IMR-90 (cell line): ENCODE measurements around the gene TTYH3. TPM values are rescaled to one million over a fixed set of nuclear protein-coding genes. Genes with fewer than 3 reads are reported as not detected.

Experiments
- ATAC-seq: fragments of 200-7000 bp; cut with Tn5 transposase; 2 replicates; pipeline ENCODE4 v1.9.1; 2020; ENCODE audit warnings: low read depth, mild to moderate bottlenecking, moderate library complexity
- BruUV-seq: library from RNA; stranded (reverse); fragments of 400-500 nt; replicated peaks from 2 replicates; lab custom pipeline; 2021; lab: Mats Ljungman, UMichigan
- CTCF ChIA-PET: fragments of 300-600 bp; formaldehyde crosslinking; extraction: SDS; loops from one replicate; lab custom pipeline; 2021; ENCODE audit warnings: antibody characterized with exemption; lab: Yijun Ruan, JAX
- POLR2A ChIA-PET: fragments of 300-600 bp; sonication (Branson Sonifier 250); formaldehyde crosslinking; loops from one replicate; lab custom pipeline; 2022; ENCODE audit warnings: antibody characterized with exemption; ENCODE audit not compliant: unreplicated experiment; lab: Charles Lee
- DNase-seq: peaks from one replicate; pipeline ENCODE4 v3.0.0; 2013
- H2AFZ ChIP-seq: replicated peaks from 2 replicates; pipeline ENCODE3; 2013; ENCODE audit warnings: low read length, mild to moderate bottlenecking; ENCODE audit not compliant: poor library complexity
- H2AK5ac ChIP-seq: 2 replicates; pipeline ENCODE4 v1.6.1; 2013; ENCODE audit warnings: low read depth, low read length, inconsistent platforms
- H2AK9ac ChIP-seq: replicated peaks from 2 replicates; pipeline ENCODE3; 2013; ENCODE audit warnings: mild to moderate bottlenecking, low read depth, low read length, moderate library complexity; ENCODE audit not compliant: poor library complexity
- H2BK120ac ChIP-seq: 2 replicates; pipeline ENCODE4 v1.6.1; 2013; ENCODE audit warnings: low read depth, low read length, inconsistent platforms
- H2BK15ac ChIP-seq: 3 replicates; pipeline ENCODE4 v1.6.1; 2013; ENCODE audit warnings: low read depth, low read length, inconsistent platforms
- H2BK20ac ChIP-seq: 2 replicates; pipeline ENCODE4 v1.6.1; 2013; ENCODE audit warnings: low read depth, mild to moderate bottlenecking, inconsistent platforms, low read length, moderate library complexity
- H2BK5ac ChIP-seq: 2 replicates; pipeline ENCODE4 v1.6.1; 2013; ENCODE audit warnings: mild to moderate bottlenecking, low read depth, low read length, inconsistent platforms; ENCODE audit not compliant: poor library complexity, severe bottlenecking
- H3K14ac ChIP-seq: replicated peaks from 2 replicates; pipeline ENCODE4 v1.6.1; 2013; ENCODE audit warnings: low read depth, low read length, inconsistent platforms
- H3K18ac ChIP-seq: 2 replicates; pipeline ENCODE4 v1.6.1; 2013; ENCODE audit warnings: low read depth, low read length, control low read depth
- H3K23ac ChIP-seq: 2 replicates; pipeline ENCODE4 v1.6.1; 2013; ENCODE audit warnings: low read depth, low read length, inconsistent platforms
- H3K27ac ChIP-seq: 2 replicates; pipeline ENCODE4 v1.5.1; 2013; ENCODE audit warnings: mild to moderate bottlenecking, control low read depth, low read length; ENCODE audit not compliant: insufficient read depth
- H3K27me3 ChIP-seq: 2 replicates; pipeline ENCODE4 v1.6.1; 2013; ENCODE audit warnings: low read length; ENCODE audit not compliant: control insufficient read depth, insufficient read depth
- H3K36me3 ChIP-seq: 2 replicates; pipeline ENCODE4 v1.6.1; 2013; ENCODE audit warnings: low read length, mixed read lengths; ENCODE audit not compliant: control insufficient read depth, insufficient read depth
- H3K4ac ChIP-seq: 2 replicates; pipeline ENCODE4 v1.6.1; 2013; ENCODE audit warnings: low read depth, low read length, inconsistent platforms
- H3K4me1 ChIP-seq: 2 replicates; pipeline ENCODE4 v1.6.1; 2013; ENCODE audit warnings: low read length, mixed read lengths; ENCODE audit not compliant: control insufficient read depth, insufficient read depth
- H3K4me2 ChIP-seq: 2 replicates; pipeline ENCODE4 v1.6.1; 2013; ENCODE audit warnings: low read depth, mild to moderate bottlenecking, control low read depth, low read length, moderate library complexity
- H3K4me3 ChIP-seq: 2 replicates; pipeline ENCODE4 v1.5.1; 2013; ENCODE audit warnings: low read depth, mild to moderate bottlenecking, control low read depth, low read length, moderate library complexity; ENCODE audit not compliant: insufficient read depth
- H3K56ac ChIP-seq: 2 replicates; pipeline ENCODE4 v1.6.1; 2013; ENCODE audit warnings: low read length, inconsistent platforms; ENCODE audit not compliant: insufficient read depth; ENCODE audit errors: extremely low read depth
- H3K79me1 ChIP-seq, 2 experiments: 2 replicates each; pipeline ENCODE4 v1.6.1; 2013; ENCODE audit warnings: low read length in 2 of 2, inconsistent platforms in 1 of 2, low read depth in 1 of 2
- H3K9ac ChIP-seq: 2 replicates; pipeline ENCODE4 v1.6.1; 2013; ENCODE audit warnings: low read depth, low read length, control low read depth
- H3K9me1 ChIP-seq: 2 replicates; pipeline ENCODE4 v1.6.1; 2013; ENCODE audit warnings: low read length, inconsistent platforms; ENCODE audit not compliant: insufficient read depth
- H3K9me3 ChIP-seq: 2 replicates; pipeline ENCODE4 v1.6.1; 2013; ENCODE audit warnings: low read length; ENCODE audit not compliant: control insufficient read depth, insufficient read depth
- H4K20me1 ChIP-seq: 2 replicates; pipeline ENCODE4 v1.6.1; 2013; ENCODE audit warnings: low read length, inconsistent platforms; ENCODE audit not compliant: insufficient read depth
- H4K5ac ChIP-seq: 2 replicates; pipeline ENCODE4 v1.6.1; 2013; ENCODE audit warnings: mild to moderate bottlenecking, low read depth, low read length, control low read depth
- H4K8ac ChIP-seq, 2 experiments: 2 replicates each; pipeline ENCODE4 v1.6.1; 2013; ENCODE audit warnings: low read depth in 2 of 2, low read length in 2 of 2, control low read depth in 1 of 2, inconsistent platforms in 1 of 2
- H4K91ac ChIP-seq: 2 replicates; pipeline ENCODE4 v1.6.1; 2013; ENCODE audit warnings: low read depth, low read length, inconsistent platforms; ENCODE audit not compliant: insufficient read depth
- CEBPB ChIP-seq: IDR thresholded peaks from 2 replicates; pipeline ENCODE4 v1.6.1; 2012; ENCODE audit warnings: low read depth, low read length, improper control_type of control experiment
- MAFK ChIP-seq: IDR thresholded peaks from 2 replicates; pipeline ENCODE4 v1.6.1; 2012; ENCODE audit warnings: low read depth, low read length, improper control_type of control experiment
- POLR2A ChIP-seq: IDR thresholded peaks from 2 replicates; pipeline ENCODE4 v1.6.1; 2012; ENCODE audit warnings: mild to moderate bottlenecking, low read depth, low read length
- WGBS, 2 experiments: methylation state at CpG; one replicate each; pipeline versions ENCODE4 v1.1.5 to v1.1.7; 2013; ENCODE audit warnings: missing lambda C conversion rate in 2 of 2; ENCODE audit not compliant: insufficient read length in 1 of 2; ENCODE audit errors: extremely low coverage in 2 of 2; 5-methylcytosine and 5-hydroxymethylcytosine counted together
- dilution Hi-C: fragments of 300-500 bp; cut with HindIII; formaldehyde crosslinking; loops from one replicate; pipeline ENCODE4 v1.14.3; 2018; ENCODE audit warnings: low sequenced_read_pairs; ENCODE audit not compliant: unreplicated experiment
- in situ Hi-C: fragments of 300-500 bp; cut with MboI; formaldehyde crosslinking; loops from 3 replicates; pipeline ENCODE4 v1.14.3; 2019; ENCODE audit warnings: low sequenced_read_pairs, inconsistent platforms, mixed read lengths
- intact Hi-C: fragments of 100-400 bp; cut with micrococcal nuclease; formaldehyde crosslinking; loops from 2 replicates; pipeline ENCODE4 v1.10.0; 2022
- polyA plus RNA-seq, 3 experiments: library from polyadenylated mRNA; depleted of rRNA; stranded (reverse); fragments of >200 nt; gene quantifications; 2 replicates each; pipeline ENCODE4 v1.2.3, GENCODE V29; 2012; ENCODE audit warnings: low replicate concordance in 1 of 3
- total RNA-seq: library from RNA; depleted of rRNA; stranded (reverse); fragments of >200 nt; gene quantifications from 2 replicates; pipeline ENCODE4 v1.2.3, GENCODE V29; 2012
- TF ChIP-seq, protein P1 (sequence below): conservative IDR thresholded peaks from 2 replicates; pipeline ENCODE4 v1.5.1; 2012; ENCODE audit warnings: mild to moderate bottlenecking, low read depth, low read length, improper control_type of control experiment

Gene TTYH3
- total and polyA plus RNA-seq, 2 of the 4 experiments (the other 2 are of a cell fraction) = 5.6 to 82.6 TPM

GRCh38 chr7:2601065-2601464, 30.7 kb upstream of the TTYH3 start:
- Histone ChIP-seq H3K23ac (no peak overlapping the region), H3K27ac (no peak overlapping the region), H3K4me2 (no peak overlapping the region), H2BK120ac (no peak overlapping the region), H2BK20ac (no peak overlapping the region), H3K56ac (no peak overlapping the region), H3K79me1 (no peaks in the 10 kb centered on the region), H3K9ac (no peak overlapping the region), H4K8ac (no peak overlapping the region), H3K9me1 (no peaks in the 10 kb centered on the region), H2AK5ac (no peak overlapping the region), H3K36me3 (peaks cover 23% of the 10 kb centered on the region), H3K4ac (no peak overlapping the region), H3K14ac (no peak overlapping the region), H3K4me1 (no peaks in the 10 kb centered on the region), H2AK9ac (no peak overlapping the region), H2AFZ (no peak overlapping the region), H3K18ac (no peak overlapping the region), H4K20me1 (no peaks in the 10 kb centered on the region), H2BK15ac (no peak overlapping the region), H4K91ac (no peak overlapping the region), H4K5ac (no peak overlapping the region), H3K27me3 (no peaks in the 10 kb centered on the region), H2BK5ac (no peak overlapping the region), H3K4me3 (no peak overlapping the region), H3K9me3 (no peaks in the 10 kb centered on the region)
- no TSS peak for BruUV-seq
- dilution Hi-C loops = no loop called here
- TF ChIP-seq, protein P1, sequence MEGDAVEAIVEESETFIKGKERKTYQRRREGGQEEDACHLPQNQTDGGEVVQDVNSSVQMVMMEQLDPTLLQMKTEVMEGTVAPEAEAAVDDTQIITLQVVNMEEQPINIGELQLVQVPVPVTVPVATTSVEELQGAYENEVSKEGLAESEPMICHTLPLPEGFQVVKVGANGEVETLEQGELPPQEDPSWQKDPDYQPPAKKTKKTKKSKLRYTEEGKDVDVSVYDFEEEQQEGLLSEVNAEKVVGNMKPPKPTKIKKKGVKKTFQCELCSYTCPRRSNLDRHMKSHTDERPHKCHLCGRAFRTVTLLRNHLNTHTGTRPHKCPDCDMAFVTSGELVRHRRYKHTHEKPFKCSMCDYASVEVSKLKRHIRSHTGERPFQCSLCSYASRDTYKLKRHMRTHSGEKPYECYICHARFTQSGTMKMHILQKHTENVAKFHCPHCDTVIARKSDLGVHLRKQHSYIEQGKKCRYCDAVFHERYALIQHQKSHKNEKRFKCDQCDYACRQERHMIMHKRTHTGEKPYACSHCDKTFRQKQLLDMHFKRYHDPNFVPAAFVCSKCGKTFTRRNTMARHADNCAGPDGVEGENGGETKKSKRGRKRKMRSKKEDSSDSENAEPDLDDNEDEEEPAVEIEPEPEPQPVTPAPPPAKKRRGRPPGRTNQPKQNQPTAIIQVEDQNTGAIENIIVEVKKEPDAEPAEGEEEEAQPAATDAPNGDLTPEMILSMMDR = no peak
- TF ChIP-seq MAFK = no peak
- no peak for TF ChIP-seq CEBPB
- no peak for TF ChIP-seq POLR2A
- 70% methylated on average over 3 of the region's 9 CpGs; no CpG with 5 or more reads in 1 of the 2 experiments for WGBS, 2 experiments
- intact Hi-C loops = no loop called here
- in situ Hi-C loops = no loop called here
- ATAC-seq (no peak), DNase-seq (no peak)
- ChIA-PET CTCF (no interaction called here), POLR2A (no interaction called here)
